8988T (cell line): ENCODE results near the gene AGMO.

Experiments
- DNase-seq: peaks from one replicate; pipeline ENCODE4 v3.0.0; 2011

AGMO gene

GRCh38 chr7:15204421-15204820 lies 357.4 kb downstream of the AGMO start:
- no peak for DNase-seq

DNA sequence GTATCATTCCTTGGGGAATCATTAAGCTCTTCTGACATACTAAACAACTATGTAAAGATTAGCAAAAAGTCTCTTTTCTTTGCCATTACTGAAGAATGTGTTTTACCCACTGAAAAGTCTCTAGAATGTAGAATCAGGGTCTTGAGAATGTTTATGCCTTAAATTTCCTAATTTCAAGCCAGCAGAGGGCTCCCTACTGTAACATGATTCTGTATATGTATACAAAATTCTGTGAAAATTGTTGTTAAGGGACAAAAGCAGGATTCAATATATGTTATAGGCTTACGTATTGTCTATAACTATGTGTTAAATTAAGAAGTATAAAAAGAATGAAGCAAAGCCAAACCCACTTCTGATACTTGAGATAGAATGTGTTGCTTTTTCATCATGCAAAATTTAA lies 362.3 kb downstream of the AGMO start:
- DNase-seq, result no peak

DNA sequence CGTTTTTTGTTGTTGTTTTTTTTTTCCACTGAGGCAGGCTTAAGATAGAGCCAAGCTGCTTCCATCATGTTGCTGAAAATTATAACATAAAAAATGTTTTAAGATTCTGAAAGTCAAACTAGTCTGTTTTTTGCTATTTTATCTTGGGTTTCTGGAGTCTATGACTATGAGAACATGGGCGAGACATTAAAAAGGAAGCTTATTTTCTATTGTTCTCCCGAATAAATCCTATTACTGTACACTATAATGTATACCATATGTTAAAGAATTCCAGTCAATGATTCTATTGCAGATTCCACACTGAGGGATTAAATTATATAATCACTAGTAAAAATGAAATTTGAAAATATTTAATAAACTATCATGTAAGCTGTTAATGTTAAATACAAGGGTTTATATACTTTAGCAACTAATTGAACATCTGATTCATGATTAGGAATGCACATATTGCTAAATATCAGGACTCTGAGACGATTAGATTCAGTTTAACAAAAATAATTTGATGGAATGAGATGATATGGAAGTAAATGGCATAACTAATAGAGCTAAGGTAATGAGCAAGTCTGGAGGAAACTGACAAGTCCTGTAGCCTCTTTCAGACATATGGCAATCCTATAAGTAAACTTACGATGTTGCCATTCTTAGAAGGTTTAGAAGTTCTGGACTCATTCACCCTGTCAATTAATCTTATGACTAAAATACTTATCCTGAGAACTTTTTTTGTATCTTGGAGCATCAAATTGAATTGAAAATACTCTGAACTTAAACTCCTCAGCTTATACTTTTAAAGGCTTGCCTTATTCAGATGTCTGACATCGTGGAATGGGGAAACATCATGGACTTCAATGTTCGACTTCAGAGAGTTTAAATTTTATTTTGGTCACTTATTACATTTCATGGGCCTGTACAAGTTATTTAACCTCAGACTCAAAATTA lies 364.5 kb downstream of the AGMO start:
- DNase-seq, result no peak

DNA sequence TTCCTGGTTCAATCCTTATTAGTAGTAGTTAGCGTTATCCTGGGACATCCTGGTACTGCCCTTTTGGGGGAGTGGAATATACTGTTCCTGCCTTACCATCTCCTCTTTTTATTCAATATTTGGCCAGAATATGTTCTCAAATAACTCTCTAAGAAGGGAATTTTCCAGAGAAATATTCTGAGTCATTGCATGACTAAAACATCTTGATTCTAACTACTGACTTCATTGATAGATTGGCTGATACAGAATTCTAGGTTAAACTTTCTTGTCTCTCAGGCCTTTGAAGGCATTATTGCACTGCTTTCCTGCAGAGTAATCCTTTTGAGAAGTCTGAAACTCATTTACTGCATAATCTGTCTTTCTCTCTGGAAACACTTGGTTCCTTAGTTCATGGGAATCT lies 383.8 kb downstream of the AGMO start:
- DNase-seq, result no peak

DNA sequence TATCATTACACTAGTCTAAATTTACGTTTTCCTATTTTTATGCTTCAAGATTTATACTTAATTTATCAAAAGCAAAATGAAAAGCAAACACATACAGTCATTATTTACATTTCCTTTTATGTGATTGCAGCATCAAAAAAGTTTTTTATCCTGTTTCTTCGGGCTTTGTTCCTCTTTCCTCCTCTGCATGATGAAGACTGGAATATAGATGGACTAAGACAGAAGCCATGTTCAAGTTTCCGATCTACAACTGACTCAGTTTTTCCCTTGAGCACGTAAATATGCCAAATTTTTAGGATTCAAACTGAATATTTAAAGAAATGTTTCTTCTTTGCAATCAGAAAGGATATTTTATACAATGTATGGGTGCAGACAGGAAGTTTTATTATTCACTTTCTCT lies 385.7 kb downstream of the AGMO start:
- no peak for DNase-seq

DNA sequence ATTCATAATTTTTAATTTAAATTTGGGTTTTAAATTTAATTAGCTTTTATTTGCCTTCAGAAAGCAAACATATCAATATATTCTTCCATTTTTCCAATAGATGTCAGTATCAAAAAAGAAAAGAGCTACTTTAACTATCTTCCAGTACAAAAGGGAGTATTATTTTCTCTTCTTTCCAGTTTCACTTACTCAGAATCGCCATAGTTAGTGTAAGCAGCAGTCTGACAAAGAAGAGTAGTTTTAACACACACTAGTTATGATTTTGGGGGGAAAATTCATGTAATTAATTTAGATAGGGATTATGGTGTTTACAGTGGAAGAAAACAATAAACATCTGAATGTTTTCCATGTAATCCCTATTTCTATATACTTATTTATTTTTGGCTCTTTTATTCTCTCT lies 386.7 kb downstream of the AGMO start:
- DNase-seq, result no peak

DNA sequence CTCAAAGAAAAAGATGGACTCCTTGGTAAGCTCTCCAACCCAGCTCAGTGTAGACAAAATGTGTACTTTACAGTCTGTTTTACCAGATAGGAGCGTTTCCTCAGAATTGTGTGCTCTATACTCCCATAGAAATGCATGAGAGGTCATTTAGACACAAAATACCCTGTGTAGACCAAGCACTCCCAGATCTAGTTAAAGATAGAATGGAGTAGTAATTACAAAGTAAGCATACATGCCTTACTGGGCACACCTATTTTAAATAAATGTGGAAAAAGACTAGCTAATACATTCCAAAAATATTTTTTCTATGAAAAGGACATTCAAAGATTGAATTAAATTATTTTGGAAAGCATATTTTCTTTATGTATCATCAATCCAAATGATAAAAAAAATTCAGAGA lies 387.3 kb downstream of the AGMO start:
- no peak for DNase-seq

DNA sequence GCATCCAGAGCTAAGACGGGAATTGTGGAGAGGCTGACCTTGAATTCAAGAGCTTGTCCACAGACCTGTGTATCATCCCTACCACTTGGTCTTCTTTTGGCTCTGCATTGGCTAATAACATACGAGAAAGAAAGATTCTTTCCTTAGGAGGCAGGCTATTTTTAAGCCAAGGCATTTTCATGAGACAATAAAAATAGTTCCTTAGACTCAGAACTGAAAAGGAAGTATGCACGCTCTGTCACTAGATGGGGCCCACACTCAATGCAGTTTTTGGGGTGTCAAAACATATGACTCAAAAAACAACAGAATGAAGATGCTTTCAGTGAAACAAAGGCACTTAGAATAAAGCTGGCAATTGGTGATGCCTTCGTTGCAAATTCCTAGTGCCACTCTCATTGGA lies 393.3 kb downstream of the AGMO start:
- DNase-seq, result no peak

DNA sequence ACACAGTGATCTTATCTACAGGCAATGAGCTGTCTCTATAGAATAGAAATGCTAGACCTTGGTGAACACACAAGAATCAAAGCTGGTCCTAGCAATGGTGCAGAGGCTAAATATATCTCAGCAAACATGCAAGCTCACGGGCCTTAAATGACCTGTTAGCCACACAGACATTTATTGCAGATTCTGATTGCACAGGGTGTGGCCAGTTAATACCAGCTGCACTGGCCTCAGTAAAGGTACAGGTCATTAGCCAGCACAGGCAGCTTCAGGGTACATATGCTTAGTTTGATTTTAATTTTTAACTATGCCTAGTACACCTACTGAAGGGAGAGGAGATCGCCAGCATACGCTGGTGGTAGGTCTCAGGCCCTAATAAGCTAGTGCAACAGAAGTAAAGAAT lies 393.9 kb downstream of the AGMO start:
- DNase-seq, result no peak

DNA sequence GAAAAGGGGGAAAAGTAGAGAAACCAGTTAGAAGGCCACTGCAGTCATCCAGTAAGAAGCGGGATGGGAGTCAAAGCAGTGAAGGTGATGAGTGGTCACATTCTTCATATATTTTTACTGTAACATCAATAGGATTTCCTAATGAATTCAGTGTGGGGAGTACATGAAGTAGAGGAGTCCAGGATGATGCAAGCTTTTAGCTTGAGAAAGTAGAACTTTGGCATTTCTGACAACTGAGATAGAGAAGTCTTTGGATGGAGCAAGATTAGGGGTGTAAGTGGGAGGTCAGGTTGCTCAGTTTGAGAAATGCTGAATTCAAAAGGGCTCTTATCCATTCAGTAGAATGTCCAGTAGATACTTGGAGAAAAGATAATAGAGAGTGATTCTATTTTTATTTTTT lies 395.2 kb downstream of the AGMO start:
- DNase-seq, result no peak

DNA sequence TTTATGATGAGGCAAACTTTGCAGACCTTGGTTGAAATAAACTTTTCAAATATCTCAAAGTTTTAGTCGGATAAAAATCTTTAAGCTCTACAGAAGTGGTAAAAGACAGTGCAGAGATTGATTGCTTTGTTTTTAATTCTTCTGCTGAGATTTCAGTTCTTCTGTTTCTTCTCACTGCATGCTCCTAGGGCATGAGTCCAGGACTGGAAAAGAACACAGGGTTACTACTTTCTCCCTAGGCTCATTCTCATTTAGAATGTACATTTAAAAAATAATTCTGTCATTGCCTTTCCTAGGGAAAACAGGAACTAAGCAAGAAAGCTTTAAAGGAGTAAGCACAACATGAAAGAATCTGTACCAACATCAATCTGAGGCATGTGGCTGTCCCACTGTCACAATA lies 402.6 kb downstream of the AGMO start:
- no peak for DNase-seq

DNA sequence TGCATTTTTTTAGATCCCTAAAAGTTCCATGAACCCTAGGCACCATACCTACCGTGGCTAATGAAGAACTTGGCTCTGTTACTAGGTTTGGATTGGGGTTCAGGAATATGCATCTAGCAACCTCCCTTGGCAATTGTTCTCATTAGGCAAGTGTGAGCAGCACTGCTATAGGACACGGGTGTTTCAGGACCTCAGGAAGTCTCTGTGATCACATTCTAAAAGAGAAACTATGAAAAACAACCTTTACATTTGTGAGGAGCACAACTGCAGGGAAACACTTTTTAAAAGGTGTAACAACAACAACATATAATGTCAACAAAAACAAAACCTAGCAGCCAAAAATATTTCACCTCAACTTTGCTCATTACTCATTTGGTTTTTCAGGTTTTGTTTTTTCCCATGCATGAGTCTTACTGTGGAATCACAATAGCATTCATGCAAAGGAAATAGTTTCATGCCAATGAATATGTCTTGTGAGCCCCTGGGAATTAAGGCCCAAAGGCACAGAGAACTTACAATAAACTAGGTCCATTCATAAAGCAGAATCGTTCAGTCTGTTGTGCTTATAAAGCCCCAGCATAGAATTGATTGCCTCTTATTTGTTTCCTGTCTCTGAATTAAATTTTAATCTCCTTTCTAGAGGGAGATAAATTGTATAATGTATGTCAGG lies 403.5 kb downstream of the AGMO start:
- DNase-seq, result no peak
